ENCODE measurements around the gene PRKAR1B. TPM values are rescaled to one million over a fixed set of nuclear protein-coding genes. Genes with fewer than 3 reads are reported as not detected.

Gene PRKAR1B
- total RNA-seq, 1 experiment from 2014 or later, result 51.7 TPM

GRCh38 chr7:633381-634018 lies 93.6 kb downstream of the PRKAR1B start:
- no peak for DNase-seq
- Histone ChIP-seq H3K4me3 (no peak overlapping the region), H3K9me2 (ENCODE audit: insufficient read depth) (no peaks in the 10 kb centered on the region), H3K4me1 (replicated peaks; ENCODE audit: insufficient read depth) (no peaks in the 10 kb centered on the region), H4K20me1 (ENCODE audit: insufficient read depth) (peaks cover 15% of the 10 kb centered on the region), H3K79me2 (ENCODE audit: low read depth) (no peaks in the 10 kb centered on the region), H3K9me3 (ENCODE audit: insufficient read depth, low read depth) (no peaks in the 10 kb centered on the region), H3K27me3 (ENCODE audit: insufficient read depth, low read depth) (no peaks in the 10 kb centered on the region), H3K36me3 (ENCODE audit: low read depth) (no peaks in the 10 kb centered on the region), H3K27ac (no peak overlapping the region), H3K4me2 (no peak overlapping the region), H2AFZ (no peak overlapping the region), H3F3A (ENCODE audit: insufficient read depth, low read depth) (0 out of 2 replicates have a peak, but pooled peaks cover 9% of the 10 kb centered on the region)
- BruUV-seq (replicated peaks), result no TSS peak
- TF ChIP-seq CTCF (conservative IDR thresholded peaks at IDR 0.05) (no peak), EZH2 (IDR thresholded peaks at IDR 0.05; ENCODE audit: low read depth) (no peak)
- ChIA-PET CTCF (interaction anchor here (0.6 kb wide), 1 partner anchor 91 kb away, joined by 5 read pairs; no protein-coding TSS in a partner anchor), POLR2A (ENCODE audit: unreplicated experiment) (no interaction called here)
- intact Hi-C loops (cut with micrococcal nuclease; ENCODE audit: unreplicated experiment), result no loop called here

- intact Hi-C loops (cut with micrococcal nuclease; ENCODE audit: unreplicated experiment), result no loop called here
- BruUV-seq (replicated peaks), result no TSS peak
- H3K9me2 ChIP-seq (ENCODE audit: insufficient read depth), result no peaks in the 10 kb centered on the region
- H4K20me1 ChIP-seq (ENCODE audit: insufficient read depth), result peaks cover 15% of the 10 kb centered on the region
- 0 out of 2 replicates have a peak, but pooled peaks cover 9% of the 10 kb centered on the region for H3F3A ChIP-seq (ENCODE audit: insufficient read depth, low read depth)
- no peak overlapping the region for H3K4me3 ChIP-seq
- no peak overlapping the region for H3K4me2 ChIP-seq
- no peak overlapping the region for H2AFZ ChIP-seq
- POLR2A ChIA-PET (ENCODE audit: unreplicated experiment), result no interaction called here
- no peaks in the 10 kb centered on the region for H3K79me2 ChIP-seq (ENCODE audit: low read depth)
- no peak overlapping the region for H3K27ac ChIP-seq
- no peak for TF ChIP-seq CTCF (conservative IDR thresholded peaks at IDR 0.05)
- no peaks in the 10 kb centered on the region for H3K36me3 ChIP-seq (ENCODE audit: low read depth)
- no peaks in the 10 kb centered on the region for H3K27me3 ChIP-seq (ENCODE audit: insufficient read depth, low read depth)
- CTCF ChIA-PET, result no interaction called here
- no peak for DNase-seq
- no peaks in the 10 kb centered on the region for H3K9me3 ChIP-seq (ENCODE audit: insufficient read depth, low read depth)
- H3K4me1 ChIP-seq (replicated peaks; ENCODE audit: insufficient read depth), result no peaks in the 10 kb centered on the region
Observed at GRCh38 chr7:632831-633210, 94.3 kb downstream of the PRKAR1B start.

- Histone ChIP-seq H3F3A (ENCODE audit: insufficient read depth, low read depth) (0 out of 2 replicates have a peak, but pooled peaks cover 7% of the 10 kb centered on the region), H3K4me3 (no peak overlapping the region), H3K27me3 (ENCODE audit: insufficient read depth, low read depth) (no peaks in the 10 kb centered on the region), H3K4me2 (no peak overlapping the region), H3K36me3 (ENCODE audit: low read depth) (no peaks in the 10 kb centered on the region), H3K9me3 (ENCODE audit: insufficient read depth, low read depth) (no peaks in the 10 kb centered on the region), H3K27ac (no peak overlapping the region), H3K9me2 (ENCODE audit: insufficient read depth) (no peaks in the 10 kb centered on the region), H3K79me2 (ENCODE audit: low read depth) (no peaks in the 10 kb centered on the region), H2AFZ (no peak overlapping the region), H3K4me1 (replicated peaks; ENCODE audit: insufficient read depth) (no peaks in the 10 kb centered on the region), H4K20me1 (ENCODE audit: insufficient read depth) (peaks cover 15% of the 10 kb centered on the region)
- CTCF ChIA-PET, result no interaction called here
- POLR2A ChIA-PET (ENCODE audit: unreplicated experiment), result no interaction called here
- no peak for TF ChIP-seq CTCF (conservative IDR thresholded peaks at IDR 0.05)
- TF ChIP-seq EZH2 (IDR thresholded peaks at IDR 0.05; ENCODE audit: low read depth), result no peak
- intact Hi-C loops (cut with micrococcal nuclease; ENCODE audit: unreplicated experiment), result no loop called here
- no TSS peak for BruUV-seq (replicated peaks)
- no peak for DNase-seq
Observed at GRCh38 chr7:631964-632830, 94.9 kb downstream of the PRKAR1B start.

All from PC-9 (cell line).